ENCODE results near the gene GLB1L3. TPM values are rescaled to one million over a fixed set of nuclear protein-coding genes. Genes with fewer than 3 reads are reported as not detected.

GLB1L3 gene
- polyA plus RNA-seq, 1 experiment, result not detected

GRCh38 chr11:134360050-134360835, 84.1 kb downstream of the GLB1L3 start:
- TF ChIP-seq, protein P1, sequence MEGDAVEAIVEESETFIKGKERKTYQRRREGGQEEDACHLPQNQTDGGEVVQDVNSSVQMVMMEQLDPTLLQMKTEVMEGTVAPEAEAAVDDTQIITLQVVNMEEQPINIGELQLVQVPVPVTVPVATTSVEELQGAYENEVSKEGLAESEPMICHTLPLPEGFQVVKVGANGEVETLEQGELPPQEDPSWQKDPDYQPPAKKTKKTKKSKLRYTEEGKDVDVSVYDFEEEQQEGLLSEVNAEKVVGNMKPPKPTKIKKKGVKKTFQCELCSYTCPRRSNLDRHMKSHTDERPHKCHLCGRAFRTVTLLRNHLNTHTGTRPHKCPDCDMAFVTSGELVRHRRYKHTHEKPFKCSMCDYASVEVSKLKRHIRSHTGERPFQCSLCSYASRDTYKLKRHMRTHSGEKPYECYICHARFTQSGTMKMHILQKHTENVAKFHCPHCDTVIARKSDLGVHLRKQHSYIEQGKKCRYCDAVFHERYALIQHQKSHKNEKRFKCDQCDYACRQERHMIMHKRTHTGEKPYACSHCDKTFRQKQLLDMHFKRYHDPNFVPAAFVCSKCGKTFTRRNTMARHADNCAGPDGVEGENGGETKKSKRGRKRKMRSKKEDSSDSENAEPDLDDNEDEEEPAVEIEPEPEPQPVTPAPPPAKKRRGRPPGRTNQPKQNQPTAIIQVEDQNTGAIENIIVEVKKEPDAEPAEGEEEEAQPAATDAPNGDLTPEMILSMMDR (IDR thresholded peaks at IDR 0.05; ENCODE audit: insufficient read depth, low read depth, low read length), result peak; percentile 67
- no peaks in the 10 kb centered on the region for H3K36me3 ChIP-seq (ENCODE audit: control insufficient read depth, insufficient read depth, low read length)
- no peak overlapping the region for H3K4me3 ChIP-seq (ENCODE audit: low read depth, low read length)
- POLR2A ChIA-PET, result no interaction called here
- H3K27me3 ChIP-seq (ENCODE audit: control insufficient read depth, insufficient read depth, low read length), result no peaks in the 10 kb centered on the region
- DNase-seq (ENCODE audit: low read depth), result no peak
- CTCF ChIA-PET, result no interaction called here

- CTCF ChIA-PET, result no interaction called here
- TF ChIP-seq, protein P1 (IDR thresholded peaks at IDR 0.05; ENCODE audit: insufficient read depth, low read depth, low read length), result no peak
- Histone ChIP-seq H3K27me3 (ENCODE audit: control insufficient read depth, insufficient read depth, low read length) (no peaks in the 10 kb centered on the region), H3K36me3 (ENCODE audit: control insufficient read depth, insufficient read depth, low read length) (no peaks in the 10 kb centered on the region), H3K4me3 (ENCODE audit: low read depth, low read length) (no peak overlapping the region)
- POLR2A ChIA-PET, result no interaction called here
- no peak for DNase-seq (ENCODE audit: low read depth)
Measured at GRCh38 chr11:134361661-134362060, 85.5 kb downstream of the GLB1L3 start.

- ChIA-PET POLR2A (no interaction called here), CTCF (no interaction called here)
- no peak overlapping the region for H3K4me3 ChIP-seq (ENCODE audit: low read depth, low read length)
- TF ChIP-seq, protein P1 (IDR thresholded peaks at IDR 0.05; ENCODE audit: insufficient read depth, low read depth, low read length), result no peak
- H3K27me3 ChIP-seq (ENCODE audit: control insufficient read depth, insufficient read depth, low read length), result no peaks in the 10 kb centered on the region
- H3K36me3 ChIP-seq (ENCODE audit: control insufficient read depth, insufficient read depth, low read length), result no peaks in the 10 kb centered on the region
- no peak for DNase-seq (ENCODE audit: low read depth)
Measured at GRCh38 chr11:134362192-134362901, 86.2 kb downstream of the GLB1L3 start.

DNA sequence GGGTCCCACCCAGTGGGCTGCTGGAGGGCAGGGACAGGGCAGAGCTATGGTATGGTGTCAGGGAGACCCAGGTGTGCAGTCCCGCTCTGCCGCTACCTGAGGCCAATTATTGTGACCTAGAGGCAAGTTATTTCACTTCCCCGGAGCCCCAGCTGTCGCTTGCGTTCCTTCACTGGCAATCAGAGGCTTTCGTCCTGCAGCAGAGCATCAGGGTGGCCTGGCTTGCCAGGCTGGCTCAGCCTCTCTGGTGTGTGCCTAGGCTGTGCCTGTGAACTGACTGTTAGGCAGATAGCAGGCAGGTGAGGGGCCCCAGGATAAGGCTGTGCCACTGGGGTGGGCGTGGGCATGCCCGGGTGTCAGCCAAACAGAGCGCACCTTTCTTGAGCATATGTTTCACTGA, 87.0 kb downstream of the GLB1L3 start:
- ChIA-PET POLR2A (no interaction called here), CTCF (no interaction called here)
- TF ChIP-seq, protein P1 (IDR thresholded peaks at IDR 0.05; ENCODE audit: insufficient read depth, low read depth, low read length), result no peak
- H3K27me3 ChIP-seq (ENCODE audit: control insufficient read depth, insufficient read depth, low read length), result no peaks in the 10 kb centered on the region
- no peaks in the 10 kb centered on the region for H3K36me3 ChIP-seq (ENCODE audit: control insufficient read depth, insufficient read depth, low read length)
- DNase-seq (ENCODE audit: low read depth), result no peak
- H3K4me3 ChIP-seq (ENCODE audit: low read depth, low read length), result no peak overlapping the region

DNA sequence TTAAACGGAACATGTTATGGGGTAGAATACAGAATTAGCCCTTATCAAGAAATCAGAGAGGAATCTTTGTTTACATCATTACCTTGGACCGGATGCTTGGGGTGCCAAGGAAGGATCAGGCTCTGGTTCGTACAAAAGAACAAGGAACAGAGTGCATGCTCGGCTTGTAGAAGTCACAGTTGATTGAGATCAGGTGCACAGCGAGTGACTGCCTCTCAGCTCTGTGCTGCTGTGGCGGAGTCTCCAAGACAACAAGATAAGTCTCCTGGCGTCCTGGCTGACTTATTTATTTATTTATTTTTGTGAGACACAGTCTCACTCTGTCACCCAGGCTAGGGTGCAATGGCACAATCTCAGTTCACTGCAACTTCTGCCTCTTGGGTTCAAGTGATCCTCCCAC, 87.4 kb downstream of the GLB1L3 start:
- ChIA-PET POLR2A (no interaction called here), CTCF (no interaction called here)
- Histone ChIP-seq H3K27me3 (ENCODE audit: control insufficient read depth, insufficient read depth, low read length) (no peaks in the 10 kb centered on the region), H3K4me3 (ENCODE audit: low read depth, low read length) (no peak overlapping the region), H3K36me3 (ENCODE audit: control insufficient read depth, insufficient read depth, low read length) (no peaks in the 10 kb centered on the region)
- TF ChIP-seq, protein P1 (IDR thresholded peaks at IDR 0.05; ENCODE audit: insufficient read depth, low read depth, low read length), result no peak
- DNase-seq (ENCODE audit: low read depth), result no peak
